ENCODE results near the gene FHIT. TPM values are rescaled to one million over a fixed set of nuclear protein-coding genes. Genes with fewer than 3 reads are reported as not detected.

The FHIT gene
- total RNA-seq, 1 donor from 2014 or later: 20.2 TPM

GRCh38 chr3:59949311-59949710 is 1301.9 kb downstream of the FHIT start:
- no peak for DNase-seq (ENCODE audit: low spot score)
- H3K36me3 Mint-ChIP-seq (ENCODE audit: low read depth, unreplicated experiment): no peaks in the 10 kb centered on the region
- no peaks in the 10 kb centered on the region for H3K4me1 Mint-ChIP-seq (ENCODE audit: unreplicated experiment)
- H3K27me3 Mint-ChIP-seq (ENCODE audit: unreplicated experiment): no peaks in the 10 kb centered on the region
- no peak overlapping the region for H3K27ac Mint-ChIP-seq (ENCODE audit: unreplicated experiment)
- H3K9me3 Mint-ChIP-seq (ENCODE audit: unreplicated experiment): no peaks in the 10 kb centered on the region
- TF ChIP-seq, protein P1, sequence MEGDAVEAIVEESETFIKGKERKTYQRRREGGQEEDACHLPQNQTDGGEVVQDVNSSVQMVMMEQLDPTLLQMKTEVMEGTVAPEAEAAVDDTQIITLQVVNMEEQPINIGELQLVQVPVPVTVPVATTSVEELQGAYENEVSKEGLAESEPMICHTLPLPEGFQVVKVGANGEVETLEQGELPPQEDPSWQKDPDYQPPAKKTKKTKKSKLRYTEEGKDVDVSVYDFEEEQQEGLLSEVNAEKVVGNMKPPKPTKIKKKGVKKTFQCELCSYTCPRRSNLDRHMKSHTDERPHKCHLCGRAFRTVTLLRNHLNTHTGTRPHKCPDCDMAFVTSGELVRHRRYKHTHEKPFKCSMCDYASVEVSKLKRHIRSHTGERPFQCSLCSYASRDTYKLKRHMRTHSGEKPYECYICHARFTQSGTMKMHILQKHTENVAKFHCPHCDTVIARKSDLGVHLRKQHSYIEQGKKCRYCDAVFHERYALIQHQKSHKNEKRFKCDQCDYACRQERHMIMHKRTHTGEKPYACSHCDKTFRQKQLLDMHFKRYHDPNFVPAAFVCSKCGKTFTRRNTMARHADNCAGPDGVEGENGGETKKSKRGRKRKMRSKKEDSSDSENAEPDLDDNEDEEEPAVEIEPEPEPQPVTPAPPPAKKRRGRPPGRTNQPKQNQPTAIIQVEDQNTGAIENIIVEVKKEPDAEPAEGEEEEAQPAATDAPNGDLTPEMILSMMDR (IDR thresholded peaks at IDR 0.05; ENCODE audit: unreplicated experiment): no peak
- H3K4me3 Mint-ChIP-seq (ENCODE audit: unreplicated experiment): no peak overlapping the region

GRCh38 chr3:59946401-59946800 is 1304.9 kb downstream of the FHIT start:
- Mint-ChIP-seq H3K9me3 (ENCODE audit: unreplicated experiment) (no peaks in the 10 kb centered on the region), H3K4me1 (ENCODE audit: unreplicated experiment) (no peaks in the 10 kb centered on the region), H3K27me3 (ENCODE audit: unreplicated experiment) (no peaks in the 10 kb centered on the region), H3K36me3 (ENCODE audit: low read depth, unreplicated experiment) (no peaks in the 10 kb centered on the region), H3K4me3 (ENCODE audit: unreplicated experiment) (no peak overlapping the region), H3K27ac (ENCODE audit: unreplicated experiment) (no peak overlapping the region)
- TF ChIP-seq, protein P1 (IDR thresholded peaks at IDR 0.05; ENCODE audit: unreplicated experiment): no peak
- no peak for DNase-seq (ENCODE audit: low spot score)

DNA sequence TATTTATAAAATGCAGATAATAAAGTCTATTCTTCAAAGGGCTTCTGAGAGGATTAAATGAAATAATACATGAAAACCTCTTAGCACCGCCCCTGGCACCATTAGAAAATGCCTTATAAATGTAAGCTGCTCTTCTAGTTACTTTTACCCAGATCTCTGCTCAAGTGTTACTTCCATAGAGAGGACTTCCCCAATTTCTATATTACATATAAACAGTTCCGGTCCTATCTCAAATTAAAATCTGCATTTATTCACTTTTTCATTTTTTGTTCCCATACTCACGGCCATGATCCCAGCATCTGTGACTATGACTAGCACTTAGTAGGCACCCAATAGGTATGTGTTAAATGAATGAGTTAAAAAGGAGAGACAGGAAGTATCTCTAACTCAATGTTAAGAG is 1310.5 kb downstream of the FHIT start:
- Mint-ChIP-seq H3K27ac (ENCODE audit: unreplicated experiment) (no peak overlapping the region), H3K4me3 (ENCODE audit: unreplicated experiment) (no peak overlapping the region)

GRCh38 chr3:59939826-59940426 is 1311.3 kb downstream of the FHIT start:
- Mint-ChIP-seq H3K4me3 (ENCODE audit: unreplicated experiment) (no peak overlapping the region), H3K27ac (ENCODE audit: unreplicated experiment) (no peak overlapping the region), H3K36me3 (ENCODE audit: low read depth, unreplicated experiment) (no peaks in the 10 kb centered on the region), H3K9me3 (ENCODE audit: unreplicated experiment) (no peaks in the 10 kb centered on the region), H3K27me3 (ENCODE audit: unreplicated experiment) (peaks cover 2% of the 10 kb centered on the region), H3K4me1 (ENCODE audit: unreplicated experiment) (no peaks in the 10 kb centered on the region)
- TF ChIP-seq, protein P1 (IDR thresholded peaks at IDR 0.05; ENCODE audit: unreplicated experiment): no peak
- no peak for DNase-seq (ENCODE audit: low spot score)

More for the DNA sequence above, 1310.5 kb downstream of the FHIT start:
- H3K36me3 Mint-ChIP-seq (ENCODE audit: low read depth, unreplicated experiment): no peaks in the 10 kb centered on the region
- H3K4me1 Mint-ChIP-seq (ENCODE audit: unreplicated experiment): no peaks in the 10 kb centered on the region
- peaks cover 2% of the 10 kb centered on the region for H3K27me3 Mint-ChIP-seq (ENCODE audit: unreplicated experiment)
- H3K9me3 Mint-ChIP-seq (ENCODE audit: unreplicated experiment): no peaks in the 10 kb centered on the region
- DNase-seq (ENCODE audit: low spot score): no peak
- TF ChIP-seq, protein P1 (IDR thresholded peaks at IDR 0.05; ENCODE audit: unreplicated experiment): no peak

DNA sequence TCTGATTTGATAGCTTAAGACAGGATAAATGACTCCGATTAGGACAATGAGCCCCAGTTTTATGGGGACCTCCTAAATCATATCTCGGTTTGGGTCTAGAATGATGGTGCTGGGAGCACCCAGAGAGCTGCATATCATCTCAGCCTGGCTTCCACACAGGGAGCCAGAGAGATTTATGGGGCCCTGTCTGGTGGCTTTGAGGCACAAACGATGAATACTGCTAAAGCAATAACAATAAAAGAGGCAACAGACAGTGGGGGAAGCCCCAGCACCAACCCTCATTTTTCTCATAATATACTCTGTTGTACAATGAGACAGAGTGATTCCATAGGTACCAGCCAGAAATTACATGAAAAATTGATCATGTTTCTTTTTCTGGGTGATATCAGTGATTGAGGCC is 1312.4 kb downstream of the FHIT start:
- Mint-ChIP-seq H3K4me3 (ENCODE audit: unreplicated experiment) (no peak overlapping the region), H3K36me3 (ENCODE audit: low read depth, unreplicated experiment) (no peaks in the 10 kb centered on the region), H3K27me3 (ENCODE audit: unreplicated experiment) (peaks cover 2% of the 10 kb centered on the region), H3K4me1 (ENCODE audit: unreplicated experiment) (no peaks in the 10 kb centered on the region), H3K27ac (ENCODE audit: unreplicated experiment) (no peak overlapping the region), H3K9me3 (ENCODE audit: unreplicated experiment) (no peaks in the 10 kb centered on the region)
- DNase-seq (ENCODE audit: low spot score): no peak
- TF ChIP-seq, protein P1 (IDR thresholded peaks at IDR 0.05; ENCODE audit: unreplicated experiment): no peak
